HFF-Myc (cell line): ENCODE results near the gene PKM.

Experiments used
- DNase-seq: peaks from one replicate; pipeline ENCODE4 v3.0.0-alpha.2; 2011; ENCODE audit warnings: low read depth; ENCODE audit errors: extremely low read depth
- H3K4me3 ChIP-seq: replicated peaks from 2 replicates; pipeline ENCODE4 v1.5.1; 2011; ENCODE audit warnings: low read depth, mild to moderate bottlenecking, control low read depth, low read length
- CTCF ChIP-seq: IDR thresholded peaks from 2 replicates; pipeline ENCODE4 v1.5.1; 2012; ENCODE audit warnings: mild to moderate bottlenecking, low read depth, low read length, control low read depth; ENCODE audit errors: missing control alignments

PKM gene

GRCh38 chr15:72242775-72243370 lies 11.9 kb upstream of the PKM start:
- DNase-seq: no peak
- H3K4me3 ChIP-seq: no peak overlapping the region
- TF ChIP-seq CTCF: no peak

- H3K4me3 ChIP-seq: no peak overlapping the region
- TF ChIP-seq CTCF: no peak
- DNase-seq: no peak
Measured at GRCh38 chr15:72239652-72240051, 8.7 kb upstream of the PKM start.

- no peak overlapping the region for H3K4me3 ChIP-seq
- no peak for DNase-seq
- TF ChIP-seq CTCF: no peak
Measured at GRCh38 chr15:72238586-72238985, 7.6 kb upstream of the PKM start.

- H3K4me3 ChIP-seq: no peak overlapping the region; the same call in 1 of the 2 replicates
- TF ChIP-seq CTCF: no peak
- DNase-seq: no peak
Measured at GRCh38 chr15:72237853-72238224, 6.8 kb upstream of the PKM start.

- DNase-seq: peak; percentile 95
- H3K4me3 ChIP-seq: peak overlapping the region; percentile 54
- TF ChIP-seq CTCF: no peak
Measured at GRCh38 chr15:72237029-72237852, 6.3 kb upstream of the PKM start.

GRCh38 chr15:72236381-72237003 lies 5.5 kb upstream of the PKM start:
- H3K4me3 ChIP-seq: peak overlapping the region; percentile 54

More at GRCh38 chr15:72236381-72237003, 5.5 kb upstream of the PKM start:
- TF ChIP-seq CTCF: no peak
- DNase-seq: no peak
